GM12878 (cell line): ENCODE data around the gene LZTFL1. TPM values are rescaled to one million over a fixed set of nuclear protein-coding genes. Genes with fewer than 3 reads are reported as not detected.

ENCODE experiments used
- ATAC-seq: fragments of 200-7000 bp; cut with Tn5 transposase; 3 replicates; pipeline ENCODE4 v1.9.1; 2020; ENCODE audit warnings: mild to moderate bottlenecking, moderate library complexity
- BruUV-seq: library from RNA; stranded (reverse); fragments of 400-500 nt; replicated peaks from 2 replicates; lab custom pipeline; 2021; lab: Mats Ljungman, UMichigan
- CTCF ChIA-PET: fragments of 300-600 bp; sonication (Branson Sonifier 250); formaldehyde crosslinking; extraction: SDS; loops from one replicate; lab custom pipeline; 2021; ENCODE audit warnings: inconsistent platforms; lab: Yijun Ruan, JAX
- POLR2A ChIA-PET: fragments of 350-600 bp; formaldehyde crosslinking; extraction: SDS; loops from one replicate; lab custom pipeline; 2021; ENCODE audit warnings: inconsistent platforms; lab: Charles Lee
- RAD21 ChIA-PET: fragments of 300-600 bp; sonication (Branson Sonifier 250); formaldehyde crosslinking; loops from one replicate; lab custom pipeline; 2023; ENCODE audit warnings: antibody characterized with exemption; ENCODE audit not compliant: unreplicated experiment; lab: Charles Lee
- SMC1A ChIA-PET: fragments of 300-600 bp; sonication (Branson Sonifier 250); formaldehyde crosslinking; loops from one replicate; lab custom pipeline; 2023; ENCODE audit not compliant: unreplicated experiment, uncharacterized antibody; lab: Charles Lee
- DNase-seq: peaks from one replicate; pipeline ENCODE4 v3.0.0-alpha.2; 2011; ENCODE audit warnings: low read depth, low spot score
- FAIRE-seq: peaks from 3 replicates; lab custom pipeline; 2011; peaks lifted over from hg19 to GRCh38; lab: Jason Lieb, UNC
- H2AFZ ChIP-seq: 2 replicates; pipeline ENCODE4 v1.6.0; 2011; ENCODE audit warnings: low read depth, low read length, control low read depth; ENCODE audit not compliant: control insufficient read depth
- H3K27ac ChIP-seq: 2 replicates; pipeline ENCODE4 v1.5.1; 2011; ENCODE audit warnings: control low read depth; ENCODE audit not compliant: control insufficient read depth, insufficient read depth
- H3K27me3 ChIP-seq, 2 experiments: replicated peaks in 1 of 2; 2 replicates each; pipeline versions ENCODE4 v1.6.0 to v1.6.1; 2011; ENCODE audit warnings: low read length in 1 of 2; ENCODE audit not compliant: control insufficient read depth in 2 of 2, insufficient read depth in 2 of 2
- H3K36me3 ChIP-seq, 2 experiments: 2 replicates each; pipeline ENCODE4 v1.5.1; 2011; ENCODE audit warnings: low read length in 1 of 2; ENCODE audit not compliant: control insufficient read depth in 2 of 2, insufficient read depth in 2 of 2
- H3K4me1 ChIP-seq: 2 replicates; pipeline ENCODE4 v1.6.1; 2011; ENCODE audit warnings: mild to moderate bottlenecking, low read length, moderate library complexity, mixed read lengths; ENCODE audit not compliant: control insufficient read depth, insufficient read depth
- H3K4me2 ChIP-seq: 2 replicates; pipeline ENCODE4 v1.6.0; 2011; ENCODE audit warnings: control low read depth; ENCODE audit not compliant: control insufficient read depth, insufficient read depth
- H3K4me3 ChIP-seq: fragments of 200-600 bp; sonication (generic); 2 replicates; pipeline ENCODE4 v1.5.1; 2016
- H3K79me2 ChIP-seq: 2 replicates; pipeline ENCODE4 v1.6.0; 2011; ENCODE audit warnings: low read length; ENCODE audit not compliant: control insufficient read depth, insufficient read depth
- H3K9ac ChIP-seq: 2 replicates; pipeline ENCODE4 v1.8.0; 2011; ENCODE audit warnings: low read length, control low read depth, mixed read lengths; ENCODE audit not compliant: control insufficient read depth, insufficient read depth
- H3K9me3 ChIP-seq: replicated peaks from 3 replicates; pipeline ENCODE4 v1.5.1; 2011; ENCODE audit warnings: mild to moderate bottlenecking, low read length; ENCODE audit not compliant: control insufficient read depth, insufficient read depth
- H4K20me1 ChIP-seq: 2 replicates; pipeline ENCODE4 v1.6.0; 2011; ENCODE audit not compliant: control insufficient read depth, insufficient read depth
- ASH2L ChIP-seq: fragments of 300-600, 200-600 bp; sonication (generic); IDR thresholded peaks from 2 replicates; pipeline ENCODE4 v1.6.1; 2017; ENCODE audit warnings: low read depth, mild to moderate bottlenecking, borderline replicate concordance
- BACH1 ChIP-seq: fragments of 450-650 bp; IDR thresholded peaks from 2 replicates; pipeline ENCODE4 v1.6.1; 2017; ENCODE audit warnings: mild to moderate bottlenecking, borderline replicate concordance
- FOXM1 ChIP-seq: IDR thresholded peaks from 2 replicates; pipeline ENCODE4 v1.6.1; 2012; ENCODE audit warnings: low read depth, mild to moderate bottlenecking, inconsistent platforms, low read length, moderate library complexity
- HDGF ChIP-seq: fragments of 450-650 bp; IDR thresholded peaks from 2 replicates; pipeline ENCODE4 v1.6.1; 2016; ENCODE audit warnings: antibody characterized with exemption
- NR2C2 ChIP-seq: IDR thresholded peaks from 2 replicates; pipeline ENCODE4 v1.6.1; 2011; ENCODE audit warnings: borderline replicate concordance, low read depth; ENCODE audit not compliant: control insufficient read depth, insufficient read length
- RAD21 ChIP-seq: IDR thresholded peaks from 2 replicates; pipeline ENCODE4 v1.6.1; 2011; ENCODE audit warnings: mild to moderate bottlenecking, low read depth, low read length, moderate library complexity; ENCODE audit not compliant: insufficient read depth
- RCOR1 ChIP-seq: conservative IDR thresholded peaks from 2 replicates; pipeline ENCODE4 v1.6.1; 2012; ENCODE audit warnings: low read depth, low read length, improper control_type of control experiment
- SMC3 ChIP-seq: IDR thresholded peaks from 2 replicates; pipeline ENCODE4 v1.6.1; 2011; ENCODE audit warnings: low read length, improper control_type of control experiment, borderline replicate concordance
- SUPT20H ChIP-seq: IDR thresholded peaks from 2 replicates; pipeline ENCODE4 v1.6.1; 2011; ENCODE audit warnings: low read depth, mild to moderate bottlenecking, low read length, moderate library complexity, borderline replicate concordance; ENCODE audit not compliant: control insufficient read depth
- TARDBP ChIP-seq: IDR thresholded peaks from 2 replicates; pipeline ENCODE4 v1.6.1; 2016; ENCODE audit warnings: borderline replicate concordance
- ZNF622 ChIP-seq: fragments of 450-650 bp; IDR thresholded peaks from 2 replicates; pipeline ENCODE4 v1.6.1; 2017; ENCODE audit warnings: mild to moderate bottlenecking, inconsistent platforms
- ZSCAN29 ChIP-seq: fragments of 450-650 bp; IDR thresholded peaks from 2 replicates; pipeline ENCODE4 v1.6.1; 2017; ENCODE audit warnings: mild to moderate bottlenecking, moderate library complexity
- WGBS: methylation state at CpG from one replicate; pipeline ENCODE4 v1.1.6; 2016; ENCODE audit warnings: low lambda C conversion rate; ENCODE audit not compliant: insufficient replicate concordance, insufficient coverage; ENCODE audit errors: missing lambda C conversion rate; 5-methylcytosine and 5-hydroxymethylcytosine counted together
- in situ Hi-C: fragments of 300-500 bp; cut with MboI; formaldehyde crosslinking; loops from 9 replicates; pipeline ENCODE4 v1.14.3; 2018; ENCODE audit warnings: mixed read lengths
- intact Hi-C: fragments of 100-400 bp; cut with micrococcal nuclease; formaldehyde crosslinking; loops from one replicate; pipeline ENCODE4 v1.14.2; 2022; ENCODE audit not compliant: unreplicated experiment
- polyA plus RNA-seq, 11 experiments: library from polyadenylated mRNA; depleted of rRNA in 4 of 11; unstranded in 6 of 11; stranded (reverse) in 5 of 11; fragments of >200 nt; fragmentation: Nextera tagmentation in 4 of 11; fragmentation: Illumina TruSeq in 1 of 11; extraction: Ambion mirVana in 4 of 11; extraction: Trizol in 1 of 11; gene quantifications; 1 replicate in 1 of 11; 2 replicates in 10 of 11; pipeline versions ENCODE4 v1.2.1 to v1.2.3, GENCODE V29; 2011 to 2016; ENCODE audit warnings: inconsistent platforms in 2 of 11, missing spikeins in 2 of 11, low read depth in 1 of 11
- total RNA-seq, 4 experiments: library from RNA; depleted of rRNA in 3 of 4; stranded (reverse); fragments of >200 nt in 3 of 4; fragmentation: Illumina TruSeq in 1 of 4; extraction: Trizol in 1 of 4; gene quantifications; 2 replicates each; pipeline versions ENCODE4 v1.2.1 to v1.2.3, GENCODE V29; 2013 to 2021
- TF ChIP-seq, protein P1 (sequence below), 3 experiments: IDR thresholded peaks in 2 of 3; conservative IDR thresholded peaks in 1 of 3; 2 replicates each; pipeline ENCODE4 v1.5.1; 2011; ENCODE audit warnings: low read depth in 3 of 3, low read length in 3 of 3, mild to moderate bottlenecking in 3 of 3, control low read depth in 2 of 3, moderate library complexity in 2 of 3, inconsistent platforms in 1 of 3, mixed read lengths in 1 of 3; ENCODE audit not compliant: control insufficient read depth in 2 of 3, insufficient read depth in 1 of 3; ENCODE audit errors: extremely low read depth in 1 of 3
- TF ChIP-seq, protein P2 (sequence below): fragments of 150-350 bp; IDR thresholded peaks from 2 replicates; pipeline ENCODE4 v1.6.1; 2014; ENCODE audit warnings: mild to moderate bottlenecking, low read depth, low read length

Gene LZTFL1
- total and polyA plus RNA-seq, 10 of the 15 experiments (the other 5 are each of a cell fraction or from before 2014, with no cell fraction given): 9.8 to 74.1 (median 11.9) TPM

DNA sequence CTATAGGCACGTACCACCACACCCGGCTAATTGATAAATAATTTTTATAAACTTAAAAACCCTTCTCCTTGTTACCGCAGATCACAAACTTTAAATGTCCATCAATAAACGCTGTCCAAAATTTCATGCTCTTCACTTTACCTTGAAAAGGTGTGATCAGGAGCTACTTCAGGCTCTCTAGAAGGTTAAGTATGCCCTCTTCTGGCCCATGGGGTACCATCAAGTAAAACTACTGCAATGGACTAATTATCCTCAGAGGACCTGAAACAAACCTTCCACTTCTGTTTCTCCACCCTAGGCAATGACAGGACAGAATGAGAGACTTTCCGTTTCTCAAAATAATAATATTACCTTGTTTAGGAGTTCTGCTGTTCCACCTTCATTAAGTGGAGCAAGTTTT, 9.2 kb downstream of the LZTFL1 start:
- H3K79me2 ChIP-seq: no peaks in the 10 kb centered on the region
- no peak overlapping the region for H2AFZ ChIP-seq
- peak; percentile 49 for FAIRE-seq
- no peak overlapping the region for H3K9ac ChIP-seq
- CTCF ChIA-PET: interaction anchor here (0.7 to 3.2 kb wide), 9 partner anchors 9 to 173 kb away, joined by 3 to 17 read pairs (median 3); no protein-coding TSS in a partner anchor
- in situ Hi-C loops (no loop called here), intact Hi-C loops (loop anchor here (2.0 kb wide), 1 partner anchor 72 kb away; no protein-coding TSS in a partner anchor)
- no TSS peak for BruUV-seq
- H4K20me1 ChIP-seq: no peaks in the 10 kb centered on the region
- 89% methylated on average over 5 of the region's 5 CpGs for WGBS
- POLR2A ChIA-PET: interaction anchor here (1.0 kb wide), 1 partner anchor 40 kb away, joined by 3 read pairs; no protein-coding TSS in a partner anchor
- peaks cover 2 to 3% of the 10 kb centered on the region in 2 experiments; a peak in 3 of 4 replicates for H3K36me3 ChIP-seq
- TF ChIP-seq, protein P1, sequence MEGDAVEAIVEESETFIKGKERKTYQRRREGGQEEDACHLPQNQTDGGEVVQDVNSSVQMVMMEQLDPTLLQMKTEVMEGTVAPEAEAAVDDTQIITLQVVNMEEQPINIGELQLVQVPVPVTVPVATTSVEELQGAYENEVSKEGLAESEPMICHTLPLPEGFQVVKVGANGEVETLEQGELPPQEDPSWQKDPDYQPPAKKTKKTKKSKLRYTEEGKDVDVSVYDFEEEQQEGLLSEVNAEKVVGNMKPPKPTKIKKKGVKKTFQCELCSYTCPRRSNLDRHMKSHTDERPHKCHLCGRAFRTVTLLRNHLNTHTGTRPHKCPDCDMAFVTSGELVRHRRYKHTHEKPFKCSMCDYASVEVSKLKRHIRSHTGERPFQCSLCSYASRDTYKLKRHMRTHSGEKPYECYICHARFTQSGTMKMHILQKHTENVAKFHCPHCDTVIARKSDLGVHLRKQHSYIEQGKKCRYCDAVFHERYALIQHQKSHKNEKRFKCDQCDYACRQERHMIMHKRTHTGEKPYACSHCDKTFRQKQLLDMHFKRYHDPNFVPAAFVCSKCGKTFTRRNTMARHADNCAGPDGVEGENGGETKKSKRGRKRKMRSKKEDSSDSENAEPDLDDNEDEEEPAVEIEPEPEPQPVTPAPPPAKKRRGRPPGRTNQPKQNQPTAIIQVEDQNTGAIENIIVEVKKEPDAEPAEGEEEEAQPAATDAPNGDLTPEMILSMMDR (IDR thresholded peaks at IDR 0.05 in 2 of 3, conservative IDR thresholded peaks at IDR 0.05 in 1 of 3; ENCODE audit: control insufficient read depth in 2 of 3, extremely low read depth in 1 of 3, insufficient read depth in 1 of 3, low read depth in 3 of 3, low read length in 3 of 3): peak; percentile 39 to 50 (median 46); a peak in 5 of 6 replicates
- TF ChIP-seq TARDBP (no peak), ZSCAN29 (no peak), BACH1 (no peak), RAD21 (peak; percentile 51), NR2C2 (no peak), FOXM1 (no peak), RCOR1 (no peak), ASH2L (no peak), SMC3 (peak; percentile 45; the same call in 1 of the 2 replicates), HDGF (no peak), SUPT20H (no peak), ZNF622 (no peak)
- TF ChIP-seq, protein P2, sequence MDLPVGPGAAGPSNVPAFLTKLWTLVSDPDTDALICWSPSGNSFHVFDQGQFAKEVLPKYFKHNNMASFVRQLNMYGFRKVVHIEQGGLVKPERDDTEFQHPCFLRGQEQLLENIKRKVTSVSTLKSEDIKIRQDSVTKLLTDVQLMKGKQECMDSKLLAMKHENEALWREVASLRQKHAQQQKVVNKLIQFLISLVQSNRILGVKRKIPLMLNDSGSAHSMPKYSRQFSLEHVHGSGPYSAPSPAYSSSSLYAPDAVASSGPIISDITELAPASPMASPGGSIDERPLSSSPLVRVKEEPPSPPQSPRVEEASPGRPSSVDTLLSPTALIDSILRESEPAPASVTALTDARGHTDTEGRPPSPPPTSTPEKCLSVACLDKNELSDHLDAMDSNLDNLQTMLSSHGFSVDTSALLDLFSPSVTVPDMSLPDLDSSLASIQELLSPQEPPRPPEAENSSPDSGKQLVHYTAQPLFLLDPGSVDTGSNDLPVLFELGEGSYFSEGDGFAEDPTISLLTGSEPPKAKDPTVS: no peak
- TF ChIP-seq, all 136 proteins: peak for 3
- ATAC-seq (peak; percentile 53; the same call in 1 of the 3 replicates), DNase-seq (no peak)
- Histone ChIP-seq H3K9me3 (no peaks in the 10 kb centered on the region), H3K4me3 (no peak overlapping the region), H3K4me2 (no peak overlapping the region), H3K27ac (no peak overlapping the region), H3K4me1 (no peaks in the 10 kb centered on the region), H3K27me3 (no peaks in the 10 kb centered on the region)
- RAD21 ChIA-PET: interaction anchor here (0.6 to 1.6 kb wide), 7 partner anchors 11 to 243 kb away, joined by 3 read pairs; no protein-coding TSS in a partner anchor
- SMC1A ChIA-PET: interaction anchor here (0.8 to 2.3 kb wide), 12 partner anchors 9 to 124 kb away, joined by 3 to 13 read pairs (median 4); partner anchors contain the start of gene LZTFL1
